GM23338 (cell line): ENCODE results near the gene RARRES2. TPM values are rescaled to one million over a fixed set of nuclear protein-coding genes. Genes with fewer than 3 reads are reported as not detected.

Experiments used
- ATAC-seq: fragments of 200-7000 bp; cut with Tn5 transposase; 3 replicates; pipeline ENCODE4 v1.9.1; 2020
- DNase-seq: peaks from one replicate; pipeline ENCODE4 v3.0.0-alpha.2; 2015; ENCODE audit warnings: low spot score
- H2AFZ ChIP-seq: fragments of 200-600 bp; sonication (generic); 2 replicates; pipeline ENCODE4 v1.8.0; 2016; ENCODE audit warnings: antibody characterized with exemption, mild to moderate bottlenecking, moderate library complexity
- H3F3A ChIP-seq: fragments of 200-600 bp; sonication (generic); replicated peaks from 2 replicates; pipeline ENCODE4 v1.8.0; 2017; ENCODE audit warnings: antibody characterized with exemption, mixed run types, low read depth
- H3K27ac ChIP-seq: fragments of 200-600 bp; sonication (generic); 2 replicates; pipeline ENCODE4 v1.6.1; 2016; ENCODE audit warnings: low read depth
- H3K27me3 ChIP-seq: fragments of 200-600 bp; sonication (generic); 2 replicates; pipeline ENCODE4 v1.8.0; 2016; ENCODE audit warnings: mild to moderate bottlenecking, mixed run types, moderate library complexity; ENCODE audit not compliant: insufficient read depth
- H3K36me3 ChIP-seq: fragments of 200-600 bp; sonication (generic); 2 replicates; pipeline ENCODE4 v1.8.0; 2016; ENCODE audit warnings: mild to moderate bottlenecking; ENCODE audit not compliant: insufficient read depth
- H3K4me1 ChIP-seq: fragments of 200-600 bp; sonication (generic); 2 replicates; pipeline ENCODE4 v1.8.0; 2016; ENCODE audit warnings: mild to moderate bottlenecking, moderate library complexity; ENCODE audit not compliant: insufficient read depth
- H3K4me2 ChIP-seq: fragments of 200-600 bp; sonication (generic); 2 replicates; pipeline ENCODE4 v1.7.1; 2017; ENCODE audit warnings: mixed run types
- H3K4me3 ChIP-seq: fragments of 200-600 bp; sonication (generic); 2 replicates; pipeline ENCODE4 v1.6.1; 2016; ENCODE audit warnings: mixed run types
- H3K79me2 ChIP-seq: fragments of 200-600 bp; sonication (generic); replicated peaks from 2 replicates; pipeline ENCODE4 v1.8.0; 2017; ENCODE audit warnings: mild to moderate bottlenecking; ENCODE audit not compliant: insufficient read depth
- H3K9me2 ChIP-seq: fragments of 200-600 bp; sonication (generic); 2 replicates; pipeline ENCODE4 v1.8.0; 2017; ENCODE audit not compliant: insufficient read depth
- H4K20me1 ChIP-seq: fragments of 200-600 bp; sonication (generic); replicated peaks from 2 replicates; pipeline ENCODE4 v1.8.0; 2017; ENCODE audit warnings: mild to moderate bottlenecking; ENCODE audit not compliant: insufficient read depth
- H3K27ac Mint-ChIP-seq: 2 replicates; pipeline ENCODE4 v1.8.0; 2020; ENCODE audit warnings: inconsistent platforms, mild to moderate bottlenecking, moderate library complexity, mixed read lengths
- H3K27me3 Mint-ChIP-seq: 3 replicates; pipeline ENCODE4 v1.8.0; 2022; ENCODE audit warnings: low read depth, mild to moderate bottlenecking, moderate library complexity, mixed read lengths, inconsistent platforms; ENCODE audit not compliant: insufficient read depth, poor library complexity
- H3K36me3 Mint-ChIP-seq: 3 replicates; pipeline ENCODE4 v1.8.0; 2021; ENCODE audit warnings: low read depth, mild to moderate bottlenecking, inconsistent platforms, moderate library complexity, mixed read lengths
- H3K4me1 Mint-ChIP-seq: 3 replicates; pipeline ENCODE4 v1.8.0; 2020; ENCODE audit warnings: mild to moderate bottlenecking, inconsistent platforms, mixed read lengths
- H3K4me3 Mint-ChIP-seq: 3 replicates; pipeline ENCODE4 v1.8.0; 2021; ENCODE audit warnings: moderate library complexity, mild to moderate bottlenecking, inconsistent platforms, mixed read lengths
- H3K9me3 Mint-ChIP-seq: 3 replicates; pipeline ENCODE4 v1.8.0; 2020; ENCODE audit warnings: moderate library complexity, mild to moderate bottlenecking, inconsistent platforms, mixed read lengths
- CTCF ChIP-seq, 2 experiments: fragments of 200-600 bp in 1 of 2; sonication (generic) in 1 of 2; conservative IDR thresholded peaks; 2 replicates each; pipeline versions ENCODE4 v1.5.1 to v1.6.1; 2016 to 2017; ENCODE audit warnings: antibody characterized with exemption in 2 of 2, low read depth in 2 of 2, mild to moderate bottlenecking in 2 of 2, moderate library complexity in 1 of 2
- EZH2 ChIP-seq: fragments of 200-600 bp; sonication (generic); IDR thresholded peaks from one replicate; pipeline ENCODE4 v1.8.0; 2017; ENCODE audit warnings: antibody characterized with exemption, mild to moderate bottlenecking, low read depth; ENCODE audit not compliant: unreplicated experiment
- EZH2phosphoT487 ChIP-seq: fragments of 200-600 bp; sonication (generic); IDR thresholded peaks from one replicate; pipeline ENCODE4 v1.8.1; 2018; ENCODE audit warnings: antibody characterized with exemption; ENCODE audit not compliant: unreplicated experiment
- JUNB ChIP-seq: IDR thresholded peaks from one replicate; pipeline ENCODE4 v1.6.1; 2016; ENCODE audit warnings: antibody characterized with exemption; ENCODE audit not compliant: unreplicated experiment
- NANOG ChIP-seq: IDR thresholded peaks from 2 replicates; pipeline ENCODE4 v1.6.1; 2016; ENCODE audit warnings: antibody characterized with exemption, borderline replicate concordance
- POLR2AphosphoS5 ChIP-seq: IDR thresholded peaks from 2 replicates; pipeline ENCODE4 v1.6.1; 2016; ENCODE audit warnings: antibody characterized with exemption, low read depth
- STAT1 ChIP-seq: IDR thresholded peaks from one replicate; pipeline ENCODE4 v1.6.1; 2016; ENCODE audit warnings: antibody characterized with exemption; ENCODE audit not compliant: unreplicated experiment
- ZNF114 ChIP-seq: fragments of 250-450 bp; sonication (Bioruptor Pico); IDR thresholded peaks from 2 replicates; pipeline ENCODE4 v1.5.0; 2020; ENCODE audit warnings: mild to moderate bottlenecking, moderate library complexity
- ZNF331 ChIP-seq: fragments of 250-450 bp; sonication (Bioruptor Pico); IDR thresholded peaks from 2 replicates; pipeline ENCODE4 v1.5.0; 2020; ENCODE audit warnings: low read depth, mild to moderate bottlenecking, moderate library complexity
- polyA plus RNA-seq: library from polyadenylated mRNA; unstranded; fragments of >200 nt; fragmentation: Nextera tagmentation; extraction: Ambion mirVana; gene quantifications from 2 replicates; pipeline ENCODE4 v1.2.1, GENCODE V29; 2016
- total RNA-seq: library from RNA; depleted of rRNA; stranded (reverse); fragments of >200 nt; shearing (Covaris generic); gene quantifications from 2 replicates; pipeline ENCODE4 v1.2.3, GENCODE V29; 2014
- TF ChIP-seq, protein P1 (sequence below): IDR thresholded peaks from 2 replicates; pipeline ENCODE4 v1.6.1; 2016; ENCODE audit warnings: antibody characterized with exemption
- TF ChIP-seq, protein P2 (sequence below): IDR thresholded peaks from one replicate; pipeline ENCODE4 v1.6.1; 2018; ENCODE audit warnings: antibody characterized with exemption; ENCODE audit not compliant: unreplicated experiment

RARRES2 gene
- total and polyA plus RNA-seq, 2 experiments from 2014 or later: 169 to 314 TPM

GRCh38 chr7:150327308-150327707, 14.1 kb downstream of the RARRES2 start (continued):
- TF ChIP-seq CTCF (conservative IDR thresholded peaks at IDR 0.05; ENCODE audit: low read depth in 2 of 2) (no peak), POLR2AphosphoS5 (no peak)

DNA sequence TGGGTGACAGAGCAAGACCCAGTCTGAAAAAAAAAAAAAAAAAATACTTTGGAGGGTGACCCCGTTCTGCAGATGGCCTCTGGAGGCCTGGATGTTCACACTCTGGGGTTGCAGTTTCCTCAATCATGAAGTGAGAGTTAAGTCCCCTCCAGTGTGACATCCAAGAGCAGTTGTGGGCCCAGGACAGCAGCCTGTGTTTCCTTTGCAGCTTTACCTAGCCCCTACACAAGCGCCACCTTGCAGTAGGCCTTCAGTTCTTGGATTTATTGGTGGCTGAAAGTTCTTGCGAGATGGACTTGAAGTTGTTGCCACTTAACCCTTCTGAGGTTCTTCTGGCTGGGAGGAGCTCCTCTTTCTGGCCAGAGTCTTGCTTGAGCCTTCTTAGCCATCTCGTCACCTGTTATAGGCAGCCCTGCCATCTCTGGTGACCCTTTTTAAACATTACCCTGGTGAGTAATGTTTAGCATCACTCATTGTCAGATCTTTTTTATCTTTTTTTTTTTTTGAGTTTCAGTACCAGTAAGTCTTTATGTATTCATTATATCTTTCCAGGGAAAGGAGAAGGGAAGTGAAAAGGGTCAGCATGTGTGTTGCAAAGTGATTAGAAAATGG, 14.7 kb downstream of the RARRES2 start:
- no peak overlapping the region for H2AFZ ChIP-seq
- peaks cover 19% of the 10 kb centered on the region for H3K27me3 Mint-ChIP-seq
- peaks cover 41% of the 10 kb centered on the region for H3K4me1 Mint-ChIP-seq
- peaks cover 32% of the 10 kb centered on the region for H3K36me3 ChIP-seq
- H3K4me3 Mint-ChIP-seq: no peak overlapping the region
- 0 out of 2 replicates have a peak, but pooled peaks cover 2% of the 10 kb centered on the region for H3K27me3 ChIP-seq
- H3K4me1 ChIP-seq: peaks cover 46% of the 10 kb centered on the region
- no peak overlapping the region for H3K4me2 ChIP-seq
- peaks cover 53% of the 10 kb centered on the region for H3K79me2 ChIP-seq
- H3K27ac ChIP-seq: no peak overlapping the region
- no peak overlapping the region for H3K27ac Mint-ChIP-seq
- peaks cover 7% of the 10 kb centered on the region; the same call in 1 of the 2 replicates for H3K9me2 ChIP-seq
- DNase-seq (no peak), ATAC-seq (no peak)
- no peak overlapping the region for H3K4me3 ChIP-seq
- H3K36me3 Mint-ChIP-seq: peaks cover 36% of the 10 kb centered on the region
- H3F3A ChIP-seq: peaks cover 25% of the 10 kb centered on the region
- no peaks in the 10 kb centered on the region for H4K20me1 ChIP-seq
- H3K9me3 Mint-ChIP-seq: no peaks in the 10 kb centered on the region; the same call in 2 of the 3 replicates
- TF ChIP-seq POLR2AphosphoS5 (no peak), STAT1 (no peak), CTCF (conservative IDR thresholded peaks at IDR 0.05; ENCODE audit: low read depth in 2 of 2) (no peak), ZNF114 (CRISPR knock-in tag) (no peak), NANOG (no peak), EZH2phosphoT487 (no peak), EZH2 (no peak), ZNF331 (no peak), JUNB (no peak)
- TF ChIP-seq, protein P1, sequence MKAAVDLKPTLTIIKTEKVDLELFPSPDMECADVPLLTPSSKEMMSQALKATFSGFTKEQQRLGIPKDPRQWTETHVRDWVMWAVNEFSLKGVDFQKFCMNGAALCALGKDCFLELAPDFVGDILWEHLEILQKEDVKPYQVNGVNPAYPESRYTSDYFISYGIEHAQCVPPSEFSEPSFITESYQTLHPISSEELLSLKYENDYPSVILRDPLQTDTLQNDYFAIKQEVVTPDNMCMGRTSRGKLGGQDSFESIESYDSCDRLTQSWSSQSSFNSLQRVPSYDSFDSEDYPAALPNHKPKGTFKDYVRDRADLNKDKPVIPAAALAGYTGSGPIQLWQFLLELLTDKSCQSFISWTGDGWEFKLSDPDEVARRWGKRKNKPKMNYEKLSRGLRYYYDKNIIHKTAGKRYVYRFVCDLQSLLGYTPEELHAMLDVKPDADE: no peak
- TF ChIP-seq, protein P2, sequence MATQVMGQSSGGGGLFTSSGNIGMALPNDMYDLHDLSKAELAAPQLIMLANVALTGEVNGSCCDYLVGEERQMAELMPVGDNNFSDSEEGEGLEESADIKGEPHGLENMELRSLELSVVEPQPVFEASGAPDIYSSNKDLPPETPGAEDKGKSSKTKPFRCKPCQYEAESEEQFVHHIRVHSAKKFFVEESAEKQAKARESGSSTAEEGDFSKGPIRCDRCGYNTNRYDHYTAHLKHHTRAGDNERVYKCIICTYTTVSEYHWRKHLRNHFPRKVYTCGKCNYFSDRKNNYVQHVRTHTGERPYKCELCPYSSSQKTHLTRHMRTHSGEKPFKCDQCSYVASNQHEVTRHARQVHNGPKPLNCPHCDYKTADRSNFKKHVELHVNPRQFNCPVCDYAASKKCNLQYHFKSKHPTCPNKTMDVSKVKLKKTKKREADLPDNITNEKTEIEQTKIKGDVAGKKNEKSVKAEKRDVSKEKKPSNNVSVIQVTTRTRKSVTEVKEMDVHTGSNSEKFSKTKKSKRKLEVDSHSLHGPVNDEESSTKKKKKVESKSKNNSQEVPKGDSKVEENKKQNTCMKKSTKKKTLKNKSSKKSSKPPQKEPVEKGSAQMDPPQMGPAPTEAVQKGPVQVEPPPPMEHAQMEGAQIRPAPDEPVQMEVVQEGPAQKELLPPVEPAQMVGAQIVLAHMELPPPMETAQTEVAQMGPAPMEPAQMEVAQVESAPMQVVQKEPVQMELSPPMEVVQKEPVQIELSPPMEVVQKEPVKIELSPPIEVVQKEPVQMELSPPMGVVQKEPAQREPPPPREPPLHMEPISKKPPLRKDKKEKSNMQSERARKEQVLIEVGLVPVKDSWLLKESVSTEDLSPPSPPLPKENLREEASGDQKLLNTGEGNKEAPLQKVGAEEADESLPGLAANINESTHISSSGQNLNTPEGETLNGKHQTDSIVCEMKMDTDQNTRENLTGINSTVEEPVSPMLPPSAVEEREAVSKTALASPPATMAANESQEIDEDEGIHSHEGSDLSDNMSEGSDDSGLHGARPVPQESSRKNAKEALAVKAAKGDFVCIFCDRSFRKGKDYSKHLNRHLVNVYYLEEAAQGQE: no peak
